ENCODE measurements around the gene CRIM1.

Gene CRIM1

GRCh38 chr2:36490749-36491148, 135.2 kb downstream of the CRIM1 start:
- no peak for DNase-seq

DNA sequence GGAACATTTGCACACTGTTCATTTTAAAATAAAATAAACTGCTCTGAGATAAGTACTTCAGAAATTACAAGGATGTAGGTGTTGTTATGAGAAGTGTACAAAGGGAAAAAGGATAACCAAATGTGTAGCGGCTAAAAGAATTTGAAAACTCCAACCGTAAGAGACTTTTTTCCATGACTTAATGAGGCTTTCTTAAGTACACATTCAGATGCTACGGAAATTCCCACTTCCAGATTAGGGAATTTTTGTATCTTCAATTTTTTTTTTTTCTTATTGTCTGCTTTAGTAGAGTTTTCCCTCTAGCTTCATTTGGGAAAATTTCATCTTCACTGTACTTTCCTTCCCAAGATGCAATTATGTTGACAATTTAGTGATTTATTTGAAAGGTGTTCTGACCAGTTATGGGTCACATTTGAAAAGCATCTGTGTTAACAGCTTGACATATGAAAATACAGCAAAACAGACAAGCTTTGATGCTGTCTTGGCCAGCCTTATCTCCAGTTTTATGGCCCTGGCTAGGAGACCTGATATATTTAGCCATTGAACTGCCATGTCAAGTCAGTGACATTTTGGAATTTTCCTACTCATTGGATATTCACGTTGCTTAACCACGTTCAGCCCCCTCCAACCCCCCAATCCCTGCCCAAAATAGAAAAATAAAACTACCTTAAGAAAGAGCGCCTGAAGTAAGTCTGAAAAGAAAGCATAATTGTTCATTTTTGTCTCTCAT, 136.8 kb downstream of the CRIM1 start:
- no peak for DNase-seq

GRCh38 chr2:36493306-36493705, 137.7 kb downstream of the CRIM1 start:
- no peak for DNase-seq

- no peak for DNase-seq
These were observed 142.1 kb downstream of the CRIM1 start for GRCh38 chr2:36497570-36498163.

GRCh38 chr2:36499128-36499820, 143.7 kb downstream of the CRIM1 start:
- DNase-seq: no peak

- DNase-seq: no peak
These were observed 144.5 kb downstream of the CRIM1 start for GRCh38 chr2:36500072-36500471.

DNA sequence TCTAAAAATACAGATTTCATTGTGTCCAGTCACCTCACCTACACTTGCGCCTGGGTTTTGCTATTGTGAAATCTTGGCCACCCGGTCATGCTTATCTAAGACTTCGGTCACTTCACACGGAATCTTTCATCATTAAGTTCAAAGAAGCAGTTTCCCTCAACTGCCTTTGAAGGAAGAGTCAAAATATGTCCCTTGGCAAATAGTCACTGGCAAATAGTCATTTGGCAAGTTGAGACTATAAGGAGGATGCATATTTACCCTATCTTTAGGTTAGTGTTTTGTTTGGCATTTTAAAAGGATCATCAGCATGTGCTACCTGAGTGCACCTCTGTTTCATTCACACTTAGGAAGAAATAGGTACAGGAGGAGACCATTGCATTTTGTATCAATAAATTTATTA, 146.5 kb downstream of the CRIM1 start:
- DNase-seq: no peak

GRCh38 chr2:36507408-36507812, 151.8 kb downstream of the CRIM1 start:
- no peak for DNase-seq

DNA sequence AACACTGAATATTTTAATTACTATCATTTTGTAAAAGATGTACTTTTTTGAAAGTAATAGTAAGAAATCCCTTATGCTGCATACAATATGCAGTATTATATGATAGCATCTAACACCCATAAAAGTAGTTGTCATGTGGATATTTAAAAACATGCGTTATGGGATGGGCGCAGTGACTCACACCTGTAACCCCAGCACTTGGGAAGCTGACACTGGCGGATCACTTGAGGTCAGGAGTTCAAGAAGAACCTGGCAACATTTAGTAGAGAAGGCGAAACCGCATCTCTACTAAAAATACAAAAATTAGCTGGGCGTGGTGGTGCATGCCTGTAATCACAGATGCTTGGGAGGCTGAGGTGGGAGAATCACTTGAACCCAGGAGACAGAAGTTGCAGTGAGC, 153.5 kb downstream of the CRIM1 start:
- no peak for DNase-seq

DNA sequence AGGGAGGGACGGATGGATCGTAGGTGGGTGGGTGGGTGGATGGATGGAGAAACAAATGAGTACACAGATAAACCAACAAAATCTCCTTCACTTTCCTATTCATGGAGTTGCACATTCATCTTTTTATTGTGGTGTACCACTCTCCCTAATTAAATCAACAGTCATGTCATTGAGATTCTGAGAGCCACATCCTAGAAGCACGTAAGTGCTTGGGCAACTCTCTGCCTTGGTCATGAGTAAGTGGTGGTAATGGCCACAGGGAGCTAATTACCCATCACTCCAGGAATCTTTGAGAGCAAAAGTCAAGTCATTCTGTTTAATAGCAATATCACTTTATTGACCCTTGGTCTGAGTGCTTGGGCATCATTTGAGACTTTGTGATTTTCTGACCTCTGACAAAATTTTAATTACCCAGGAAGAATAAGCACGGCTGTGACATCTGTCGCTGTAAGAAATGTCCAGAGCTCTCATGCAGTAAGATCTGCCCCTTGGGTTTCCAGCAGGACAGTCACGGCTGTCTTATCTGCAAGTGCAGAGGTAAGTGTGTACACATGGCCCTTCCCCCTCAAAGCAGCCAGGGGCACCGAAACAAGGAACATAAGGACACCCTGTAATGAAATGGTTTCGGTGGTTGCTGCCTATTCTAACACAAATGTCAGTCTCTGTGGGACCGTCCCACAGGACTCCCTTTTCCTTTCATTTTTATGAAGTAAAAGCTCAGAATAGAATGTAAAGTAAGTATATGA, 156.5 kb downstream of the CRIM1 start:
- no peak for DNase-seq

DNA sequence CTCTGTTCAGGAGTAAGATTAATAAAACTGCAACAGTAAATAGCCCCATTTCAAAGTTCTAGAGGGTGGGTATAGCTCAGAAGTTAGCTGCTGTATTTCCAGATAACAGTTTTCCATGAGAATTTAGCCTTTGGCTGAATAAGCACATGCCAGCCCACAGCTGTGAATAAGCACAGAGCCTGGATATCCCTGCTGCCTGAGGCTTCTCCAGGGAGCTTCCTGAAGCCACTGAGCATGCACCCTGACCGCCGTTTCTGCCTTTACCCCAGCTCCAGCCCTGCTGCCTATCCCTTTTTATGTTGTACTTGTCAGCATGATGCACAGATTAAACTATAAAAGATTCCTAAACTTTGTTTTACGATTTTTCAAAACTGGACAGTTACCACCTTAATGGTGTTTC, 157.1 kb downstream of the CRIM1 start:
- no peak for DNase-seq

DNA sequence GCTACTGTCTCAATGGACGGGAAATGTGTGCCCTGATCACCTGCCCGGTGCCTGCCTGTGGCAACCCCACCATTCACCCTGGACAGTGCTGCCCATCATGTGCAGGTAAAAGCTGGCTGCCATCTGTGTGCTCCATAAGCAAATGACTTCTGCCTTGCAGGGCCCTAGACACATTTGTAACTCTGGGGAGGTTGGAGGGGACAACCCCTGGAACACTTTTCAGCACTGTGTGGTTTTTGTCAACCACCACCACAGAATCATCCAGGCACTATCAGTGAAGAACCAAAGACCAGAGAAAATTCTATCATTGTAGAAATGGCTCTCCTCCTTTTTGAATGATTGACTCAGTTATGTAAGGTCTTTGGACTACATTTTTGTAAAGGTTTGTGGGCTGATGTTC, 158.1 kb downstream of the CRIM1 start:
- no peak for DNase-seq

DNA sequence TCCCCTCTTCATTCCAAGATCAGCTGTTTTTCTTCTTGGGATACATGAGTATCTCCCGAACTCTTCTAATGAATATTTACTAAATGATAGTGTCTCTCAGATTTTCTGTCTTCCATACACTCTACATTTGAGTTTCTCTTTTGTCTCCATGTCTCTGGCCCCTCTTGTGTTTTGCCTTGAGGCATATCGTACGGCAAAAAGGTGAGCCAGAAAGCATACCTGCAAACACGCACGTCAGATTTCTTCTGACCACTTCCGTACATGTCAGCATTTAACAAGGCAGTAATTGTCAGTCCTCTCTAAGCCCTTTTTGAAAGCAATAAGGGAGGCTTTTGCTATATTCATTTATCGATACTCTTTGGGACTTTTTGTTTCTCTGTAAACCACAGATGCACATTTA, 160.0 kb downstream of the CRIM1 start:
- DNase-seq: no peak

DNA sequence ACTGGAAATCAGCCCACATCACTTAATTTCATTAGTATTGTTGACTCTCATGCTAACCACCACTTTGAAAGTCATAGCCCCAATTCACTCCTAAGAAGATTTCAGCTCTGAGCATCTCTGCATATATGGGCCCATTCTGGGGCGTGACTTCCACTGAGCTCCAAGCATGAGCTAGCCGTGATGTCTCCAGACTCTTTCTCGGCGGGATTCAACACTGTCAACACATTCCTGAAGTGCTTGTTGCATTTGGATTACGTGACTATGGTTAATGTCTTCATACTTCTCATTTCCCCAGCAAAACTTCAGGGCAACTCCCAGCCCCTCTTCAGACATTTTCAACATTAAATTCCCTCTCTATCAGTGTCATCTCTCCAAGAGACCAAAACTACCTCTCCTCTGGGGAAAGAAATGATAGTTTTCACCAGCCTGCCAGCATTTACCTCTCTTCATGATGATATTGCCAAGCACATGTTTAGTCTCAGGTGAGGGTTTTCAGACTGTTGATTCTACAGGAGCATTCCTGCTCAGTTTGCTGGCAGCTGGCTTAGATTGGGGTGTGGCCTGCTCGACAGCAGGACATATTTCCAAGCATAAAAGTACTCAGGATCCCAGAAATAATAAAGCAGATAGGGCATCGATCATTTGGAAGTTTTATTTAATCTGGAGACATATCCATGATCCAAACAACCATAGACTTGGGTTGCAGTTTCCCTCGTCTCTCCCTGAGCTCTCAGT, 160.7 kb downstream of the CRIM1 start:
- no peak for DNase-seq

GRCh38 chr2:36520431-36520830, 164.9 kb downstream of the CRIM1 start:
- no peak for DNase-seq

DNA sequence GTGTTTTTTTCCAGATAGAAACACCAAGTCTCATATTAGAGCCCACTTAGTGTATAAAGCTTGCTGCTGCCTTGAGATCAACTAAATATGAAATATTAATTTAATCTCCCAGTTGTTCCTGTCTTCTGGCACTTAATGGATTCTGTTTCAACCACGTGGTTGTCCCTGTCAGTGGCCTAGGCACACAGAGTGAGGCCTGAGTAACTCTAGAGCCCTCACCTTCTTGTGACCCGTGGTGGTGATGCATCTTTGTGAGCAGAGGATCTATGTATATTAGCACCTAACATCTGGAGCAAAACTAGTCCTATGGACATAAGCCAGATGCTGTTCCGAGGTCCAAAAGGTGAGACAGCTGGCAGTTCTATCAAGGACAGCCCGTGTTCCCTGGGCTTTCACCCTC, 167.6 kb downstream of the CRIM1 start:
- no peak for DNase-seq

GRCh38 chr2:36525245-36525644, 169.7 kb downstream of the CRIM1 start:
- DNase-seq: no peak

DNA sequence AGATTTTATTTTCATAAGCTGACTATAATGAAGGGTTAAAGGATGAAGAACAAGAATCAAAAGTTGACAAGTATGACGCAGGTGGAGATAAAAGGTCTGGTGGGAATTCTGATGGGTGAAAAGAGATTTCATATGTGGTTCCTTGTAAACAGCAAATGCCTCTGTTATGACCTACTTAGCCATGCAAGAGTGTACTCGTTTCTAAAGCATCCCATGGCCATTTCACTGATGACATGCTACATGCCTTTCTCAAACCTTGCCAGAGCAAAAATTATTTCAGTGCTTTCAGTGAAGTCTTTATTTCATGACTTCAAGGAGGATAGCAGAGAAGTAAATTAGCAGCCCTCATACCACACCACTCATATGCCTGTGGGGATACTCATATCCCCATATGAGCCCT, 170.6 kb downstream of the CRIM1 start:
- no peak for DNase-seq

DNA sequence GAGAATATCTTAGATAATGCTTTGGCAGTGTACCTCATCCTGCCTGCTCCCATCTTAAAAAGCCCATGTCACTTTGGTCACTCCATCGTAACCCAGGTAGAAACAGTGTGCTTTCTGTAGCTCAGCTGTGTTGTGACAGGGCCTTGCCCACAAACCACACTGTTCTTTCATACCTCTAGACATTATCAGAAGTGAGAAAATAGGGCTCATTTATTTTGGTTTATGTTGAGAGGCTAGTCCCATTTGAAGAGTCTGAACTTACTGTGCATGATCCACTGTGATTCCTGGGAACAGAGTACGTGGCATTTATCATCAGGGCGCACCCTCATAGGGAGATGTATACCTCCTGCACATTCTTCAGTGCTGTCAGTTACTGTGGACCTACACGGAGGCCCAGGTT, 172.7 kb downstream of the CRIM1 start:
- DNase-seq: no peak

- no peak for DNase-seq
These were observed 173.3 kb downstream of the CRIM1 start for GRCh38 chr2:36528766-36529392.

GRCh38 chr2:36530178-36530982, 174.8 kb downstream of the CRIM1 start:
- no peak for DNase-seq

GRCh38 chr2:36530983-36531354, 175.4 kb downstream of the CRIM1 start:
- no peak for DNase-seq
